ENCODE data around the gene COL6A1.

GRCh38 chr21:45947716-45948255 lies 33.8 kb upstream of the COL6A1 start:
- TF ChIP-seq EZH2 (IDR thresholded peaks at IDR 0.05; ENCODE audit: borderline replicate concordance, low read depth, low read length, poor library complexity, severe bottlenecking) (no peak), CTCF (conservative IDR thresholded peaks at IDR 0.05; ENCODE audit: low read depth, low read length) (no peak)
